ENCODE measurements around the gene EVI2A.
A peak's percentile ranks its signal among the peaks of the same experiment; 100 is the strongest.
"Not testable (repeated sequence)": the region's sequence is repeated elsewhere in the genome, so short reads cannot be mapped to it uniquely, and the experiment has no call there.

EVI2A gene

DNA sequence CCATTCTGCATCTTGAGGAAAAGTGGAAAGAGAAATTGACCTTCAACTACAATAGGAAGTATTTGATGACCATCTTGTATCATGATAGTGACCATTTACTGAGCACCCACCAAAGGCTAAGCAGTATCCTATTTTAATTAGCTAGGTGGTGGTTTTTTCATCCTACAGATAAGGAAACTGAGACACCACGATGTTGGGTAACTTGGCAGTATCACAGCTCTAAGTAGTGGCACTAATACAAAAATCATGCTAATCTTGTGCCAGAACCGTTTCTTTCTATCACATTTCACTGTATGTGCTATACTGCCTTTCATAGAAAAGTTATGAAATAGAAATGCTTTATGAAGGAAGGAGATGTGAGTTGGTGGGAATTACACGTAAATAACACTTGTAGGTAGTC, 9.9 kb downstream of the EVI2A start:
- DNase-seq: no peak

DNA sequence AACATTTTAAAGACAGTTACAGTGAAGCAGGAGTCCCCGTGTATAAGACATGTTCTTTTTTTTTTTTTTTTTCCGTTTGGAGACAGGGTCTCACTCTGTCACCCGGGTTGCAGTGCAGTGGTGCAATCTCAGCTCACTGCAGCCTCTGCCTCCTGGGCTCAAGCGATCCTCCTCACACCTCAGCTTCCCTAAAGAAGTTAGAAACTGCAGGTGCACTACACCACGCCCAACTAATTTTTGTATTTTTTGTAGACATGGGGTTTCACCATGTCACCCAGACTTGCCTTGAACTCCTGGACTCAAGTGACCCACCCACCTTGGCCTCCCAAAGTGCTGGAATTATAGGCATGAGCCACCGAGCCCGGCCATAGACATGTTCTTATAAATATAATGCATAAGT, 10.5 kb downstream of the EVI2A start:
- no peak for DNase-seq

DNA sequence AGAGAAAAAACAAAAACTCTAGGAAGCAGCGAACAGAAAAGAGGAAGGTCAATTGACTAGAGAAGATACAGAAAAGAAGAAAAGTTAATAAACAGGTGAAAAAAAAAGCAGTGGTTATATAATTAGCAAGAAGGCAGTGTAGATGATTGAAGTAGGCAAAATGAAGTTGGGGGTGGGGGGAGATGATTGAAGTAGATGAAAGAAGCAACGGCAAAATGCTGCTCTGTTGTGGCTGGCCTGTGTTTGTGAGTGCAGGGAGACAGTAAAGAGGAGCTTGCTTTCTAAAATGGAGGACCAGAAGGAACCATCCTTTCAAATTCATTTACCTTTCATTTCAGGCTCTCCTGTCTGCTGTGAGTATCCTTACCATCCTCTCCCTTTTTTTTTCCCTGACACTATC, 11.2 kb downstream of the EVI2A start:
- DNase-seq: no peak

DNA sequence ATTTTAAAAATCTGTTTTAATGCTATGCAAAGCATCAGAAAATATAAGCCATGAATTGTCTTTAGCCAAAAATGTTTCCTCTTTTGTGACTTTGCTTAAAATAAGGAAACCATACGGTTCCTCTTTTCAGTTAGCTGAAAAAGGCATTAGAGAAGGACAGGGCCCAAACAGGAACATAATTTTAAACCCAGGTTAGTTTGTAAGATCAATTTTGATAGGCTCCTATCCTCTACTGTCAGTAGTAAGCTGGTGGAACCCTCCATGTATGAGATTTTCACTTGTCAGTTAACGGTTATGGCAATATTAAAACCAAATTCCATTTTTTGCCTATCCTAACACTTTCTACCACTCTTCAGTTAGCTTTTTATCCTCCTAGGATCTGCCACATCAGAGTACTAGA, 11.9 kb downstream of the EVI2A start:
- no peak for DNase-seq

DNA sequence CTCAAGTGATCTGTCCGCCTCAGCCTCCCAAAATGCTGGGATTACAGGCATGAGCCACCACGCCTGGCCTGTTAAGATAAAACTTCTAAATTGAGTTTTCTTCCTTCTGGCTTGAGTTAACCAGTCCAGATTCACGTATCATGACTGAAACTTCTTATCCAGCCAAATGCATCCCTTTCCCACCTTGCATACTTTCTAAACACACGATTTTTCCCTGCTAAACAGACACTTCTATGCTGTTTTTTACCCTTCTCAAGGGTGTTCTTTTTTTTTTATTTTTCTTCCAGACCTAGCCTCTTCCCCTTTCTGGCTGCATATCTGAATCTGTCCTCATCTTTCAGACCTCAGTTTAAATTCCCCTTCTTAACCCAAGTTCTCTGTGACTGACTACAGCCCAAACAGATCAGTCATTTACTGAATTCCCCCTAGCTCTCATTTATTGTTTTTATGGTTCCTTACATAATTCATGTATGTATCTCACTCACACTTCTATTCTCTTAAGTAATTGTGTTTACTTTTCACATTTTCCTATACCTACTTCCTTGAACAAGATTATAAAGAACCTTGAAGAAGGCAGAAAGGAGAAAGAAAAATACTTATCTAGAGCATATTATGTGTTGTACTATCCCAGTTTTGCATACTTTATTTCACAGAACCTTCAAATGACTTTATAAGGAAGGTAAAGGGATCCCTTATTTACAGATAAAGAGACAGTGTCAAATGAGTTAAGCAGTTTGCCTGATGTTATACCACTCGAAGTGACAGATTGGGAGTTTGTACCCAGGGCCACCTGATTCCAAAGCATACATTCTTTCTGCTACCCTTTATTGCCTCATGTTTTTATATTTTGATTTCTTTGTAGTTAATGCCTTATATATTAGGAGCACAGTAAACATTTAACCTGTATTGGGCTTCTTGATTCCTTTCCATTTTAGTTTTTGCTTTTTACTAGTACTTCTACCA, 12.8 kb downstream of the EVI2A start:
- no peak for DNase-seq

DNA sequence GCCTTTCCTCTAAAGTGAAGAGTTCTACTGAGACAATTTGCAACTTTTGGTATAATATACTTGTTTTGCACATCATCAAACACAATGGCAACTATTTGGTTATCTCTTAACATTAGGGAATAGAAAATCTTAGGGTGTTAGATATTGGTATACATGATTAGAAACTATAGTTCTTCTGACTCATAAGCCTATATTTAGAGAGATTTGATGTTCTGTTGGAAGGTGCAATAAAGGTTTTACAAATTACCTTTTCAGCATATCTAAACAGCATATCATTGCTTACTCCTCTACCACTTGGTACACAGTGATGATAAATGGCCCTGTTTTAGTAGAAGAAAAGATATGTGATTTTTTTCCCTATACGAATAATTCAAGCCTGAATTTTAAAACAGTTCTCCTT, 13.8 kb downstream of the EVI2A start:
- DNase-seq: no peak

- peak; percentile 22 for DNase-seq
Measured at GRCh38 chr17:31299624-31300023, 21.8 kb downstream of the EVI2A start.

- no peak for DNase-seq
Measured at GRCh38 chr17:31297090-31297489, 24.3 kb downstream of the EVI2A start, which contains the start of gene OMG. Gene OMG, minus strand, starts transcription at chr17:31297239. Its CDS starts 908 bp downstream, at chr17:31296331.

- no peak for DNase-seq
Measured at GRCh38 chr17:31296142-31296541, 25.3 kb downstream of the EVI2A start.

- DNase-seq: no peak
Measured at GRCh38 chr17:31295489-31295871, 25.9 kb downstream of the EVI2A start.

DNA sequence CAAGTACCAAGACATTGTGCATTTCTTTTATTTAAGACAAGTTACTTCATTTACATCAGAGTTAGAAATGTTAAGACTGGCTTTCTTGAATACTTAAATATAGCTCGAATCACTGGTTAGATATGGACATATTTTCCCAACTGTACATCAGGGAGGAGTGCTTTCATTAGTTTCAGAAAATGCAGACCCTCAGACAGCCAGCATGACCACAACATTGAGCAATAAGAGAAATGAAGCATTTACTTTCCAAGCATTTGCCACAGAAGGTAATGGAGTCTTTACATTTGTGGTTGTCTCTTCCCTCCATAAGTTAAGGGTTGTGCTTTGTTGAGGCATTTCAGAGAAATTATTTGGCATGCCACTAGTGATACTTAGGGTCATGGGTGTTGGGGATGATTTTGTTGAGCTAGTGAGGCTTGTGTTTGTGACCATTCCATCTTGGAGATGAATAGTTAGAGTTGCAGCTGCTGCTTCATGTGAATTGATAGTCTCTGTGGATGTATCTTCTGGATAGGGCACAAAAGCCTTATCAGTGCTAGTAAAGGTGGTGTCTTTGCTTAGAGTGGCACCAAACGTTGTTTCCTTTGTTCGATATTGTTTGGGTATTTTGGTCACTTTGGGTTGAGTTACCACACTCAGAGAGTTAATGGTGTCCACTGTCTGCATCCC, 26.5 kb downstream of the EVI2A start:
- DNase-seq: no peak

DNA sequence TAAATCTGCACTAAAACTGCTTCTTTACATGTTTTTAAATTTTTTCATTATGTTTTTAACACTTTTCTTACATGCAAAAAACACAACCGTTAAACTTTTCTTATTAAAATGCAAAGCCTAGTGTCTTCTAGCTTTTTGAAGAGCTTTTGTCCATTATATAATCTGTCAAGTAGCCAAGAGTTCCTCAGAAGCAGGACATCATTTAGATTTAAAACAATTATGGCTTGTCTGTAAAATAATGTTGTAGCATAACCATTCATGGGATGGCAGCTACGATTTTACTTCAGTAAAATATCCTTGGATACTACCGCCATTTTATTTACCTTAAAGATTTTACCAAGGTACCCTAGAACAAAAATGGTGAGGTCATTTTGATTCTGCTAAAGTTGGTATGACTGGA, 27.2 kb downstream of the EVI2A start:
- DNase-seq: no peak

DNA sequence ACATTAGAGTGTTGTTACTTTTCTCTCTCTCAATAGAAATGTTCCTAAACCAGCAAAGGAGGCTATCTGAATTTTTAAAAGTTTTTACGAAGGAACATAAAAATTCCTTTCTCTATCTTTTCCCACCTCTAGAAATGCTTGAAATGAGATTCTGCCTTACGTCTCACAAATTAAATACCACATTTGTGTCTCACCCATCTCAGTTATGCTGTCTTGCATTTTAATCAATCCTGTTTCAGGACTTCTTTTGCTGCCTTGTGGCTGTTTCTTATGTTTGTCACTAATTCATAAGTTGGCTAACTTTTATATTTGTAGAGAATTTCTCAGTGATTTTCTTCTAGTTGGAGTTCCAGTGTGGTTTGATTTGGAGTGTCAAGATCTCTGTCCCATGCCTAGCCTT, 27.8 kb downstream of the EVI2A start:
- no peak for DNase-seq

- DNase-seq: no peak
Measured at GRCh38 chr17:31291820-31292219, 29.6 kb downstream of the EVI2A start.

DNA sequence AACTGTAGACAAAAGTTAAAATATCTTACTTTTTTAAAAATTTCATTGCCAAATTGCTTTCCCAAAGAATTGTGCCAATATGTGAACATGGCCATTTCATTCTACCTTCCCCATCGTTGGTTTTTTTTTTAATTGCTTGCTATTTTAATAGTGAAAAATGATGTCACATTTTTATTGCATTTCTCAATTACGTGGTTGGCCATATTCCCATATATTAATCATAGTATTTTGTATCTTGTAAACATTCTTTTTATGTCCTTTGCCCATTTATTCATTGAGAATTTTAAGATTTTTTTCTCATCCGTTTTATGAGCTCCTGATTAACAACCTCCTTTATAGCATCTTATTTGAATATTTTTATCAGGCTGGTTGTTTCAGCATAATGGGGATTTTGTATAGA, 31.6 kb downstream of the EVI2A start:
- no peak for DNase-seq

DNA sequence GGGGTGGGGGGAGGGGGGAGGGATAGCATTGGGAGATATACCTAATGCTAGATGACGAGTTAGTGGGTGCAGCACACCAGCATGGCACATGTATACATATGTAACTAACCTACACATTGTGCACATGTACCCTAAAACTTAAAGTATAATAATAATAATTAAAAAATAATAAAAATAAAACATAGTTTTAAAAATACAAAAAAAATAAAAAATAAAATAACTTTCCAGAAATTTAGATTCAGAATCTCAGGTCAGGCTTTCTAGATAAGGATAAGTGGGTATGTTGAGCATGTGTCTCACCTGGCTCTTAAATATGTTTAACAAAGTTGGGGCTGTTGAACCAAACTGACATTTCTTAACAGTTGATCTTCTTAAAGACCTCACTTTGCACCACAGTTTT, 33.5 kb downstream of the EVI2A start:
- not testable (repeated sequence) for DNase-seq

DNA sequence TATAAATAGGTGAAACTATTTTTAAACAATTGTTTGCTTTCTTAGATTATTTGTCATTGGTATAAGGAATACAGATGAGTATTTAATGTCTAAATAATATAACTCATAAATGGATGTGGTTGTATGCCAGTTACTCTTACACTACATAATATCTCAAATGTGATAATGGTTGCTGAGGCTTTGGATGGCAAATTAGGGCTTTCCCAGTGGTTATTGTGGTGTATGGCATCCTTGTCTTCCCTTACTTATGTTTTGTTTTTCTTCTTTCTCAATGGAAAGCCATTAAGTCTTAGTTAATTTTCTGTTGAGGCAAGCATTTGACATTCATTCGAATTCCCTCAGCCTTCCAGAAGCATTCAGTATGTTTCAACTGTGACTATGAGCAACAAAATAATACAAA, 34.8 kb downstream of the EVI2A start:
- no peak for DNase-seq

DNA sequence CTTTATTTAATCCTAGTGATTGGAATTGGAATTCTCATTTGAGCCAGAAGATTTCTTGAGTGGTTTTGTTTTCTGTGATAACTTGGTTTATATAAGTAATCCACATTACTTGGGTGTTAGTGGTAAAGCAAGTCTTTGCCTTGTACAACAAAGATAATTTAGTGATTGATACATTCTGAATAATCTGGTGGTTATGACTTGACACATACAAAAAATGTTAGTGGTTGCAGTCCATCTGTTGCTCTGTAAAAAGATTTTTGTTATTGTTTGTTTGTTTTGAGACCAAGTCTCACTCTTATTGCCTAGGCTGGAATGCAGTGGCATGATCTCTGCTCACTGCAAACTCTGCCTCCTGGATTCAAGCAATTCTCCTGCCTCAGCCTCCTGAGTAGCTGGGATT, 37.6 kb downstream of the EVI2A start:
- DNase-seq: no peak

- no peak for DNase-seq
Measured at GRCh38 chr17:31281061-31281460, 40.4 kb downstream of the EVI2A start.

DNA sequence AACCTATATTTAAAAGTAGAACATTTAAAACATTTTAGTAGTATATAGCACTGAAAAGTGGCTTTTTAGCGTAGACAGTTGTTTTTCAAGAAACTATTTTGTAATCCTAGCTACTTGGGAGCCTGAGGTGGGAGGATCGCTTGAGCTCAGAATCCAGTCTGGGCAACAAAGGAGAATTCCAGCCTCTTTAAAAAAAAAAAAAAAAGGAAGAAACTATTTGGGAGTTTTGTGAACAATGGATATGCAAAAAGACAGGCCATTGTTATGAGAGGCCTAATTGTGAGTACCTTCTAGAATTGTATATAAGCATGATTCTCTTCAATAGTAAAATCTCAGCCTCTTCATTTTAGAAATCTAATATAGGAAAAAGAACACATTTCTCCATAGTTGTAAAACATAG, 42.0 kb downstream of the EVI2A start:
- DNase-seq: no peak

- no peak for DNase-seq
Measured at GRCh38 chr17:31275116-31275515, 46.3 kb downstream of the EVI2A start.

- DNase-seq: no peak
Measured at GRCh38 chr17:31274252-31274651, 47.2 kb downstream of the EVI2A start.

DNA sequence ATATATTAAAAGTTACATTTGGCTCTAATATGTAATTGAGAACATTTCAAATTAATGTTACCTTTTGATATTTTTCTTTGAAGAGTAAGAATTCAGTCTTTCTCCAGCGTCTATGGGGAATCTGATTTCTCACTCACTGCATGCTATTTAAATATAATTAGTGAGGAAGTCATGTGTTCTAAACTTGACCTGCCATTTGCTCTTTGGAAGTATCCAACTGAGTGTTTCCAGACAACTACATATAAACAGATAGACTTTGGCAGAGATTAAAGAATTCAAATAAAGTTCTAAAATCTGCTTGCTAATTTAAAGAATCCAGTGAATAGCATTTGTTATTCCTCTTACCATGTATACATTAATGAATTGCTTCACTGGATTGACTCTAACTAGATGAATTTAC, 47.9 kb downstream of the EVI2A start:
- DNase-seq: no peak

DNA sequence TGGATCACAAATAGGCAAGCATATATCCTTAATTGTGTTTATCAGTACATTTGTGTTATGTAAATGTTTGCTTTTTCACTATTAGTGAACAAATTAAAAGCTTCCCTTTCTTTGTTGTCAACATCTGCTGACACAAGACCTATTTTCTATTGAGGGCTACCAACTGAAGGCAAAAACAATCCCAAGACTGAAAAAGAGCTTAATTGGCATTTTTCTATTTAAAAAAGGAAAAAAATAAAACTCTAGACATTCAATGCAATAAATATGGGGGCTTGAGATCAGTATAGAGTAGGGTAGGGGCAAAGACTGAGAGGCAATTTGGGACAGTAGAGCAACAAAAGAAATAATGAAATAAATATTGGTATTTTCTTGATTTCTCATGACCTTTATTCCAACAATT, 48.6 kb downstream of the EVI2A start:
- DNase-seq: no peak
